Measurements from ENCODE around the gene FEV.

FEV gene

GRCh38 chr2:219016721-219017120 is 31.7 kb upstream of the FEV start:
- FAIRE-seq: no peak

- no peak for FAIRE-seq
Observed at GRCh38 chr2:219010873-219011272, 25.9 kb upstream of the FEV start.

- FAIRE-seq: no peak
Observed at GRCh38 chr2:219010162-219010756, 25.3 kb upstream of the FEV start.

GRCh38 chr2:219009294-219009693 is 24.3 kb upstream of the FEV start:
- FAIRE-seq: no peak

GRCh38 chr2:219003979-219004378 is 19.0 kb upstream of the FEV start:
- FAIRE-seq: no peak

- no peak for FAIRE-seq
Observed at GRCh38 chr2:219003267-219003634, 18.3 kb upstream of the FEV start.

- no peak for FAIRE-seq
Observed at GRCh38 chr2:219002395-219003266, 17.6 kb upstream of the FEV start.

GRCh38 chr2:219001577-219002394 is 16.8 kb upstream of the FEV start:
- no peak for FAIRE-seq

- FAIRE-seq: no peak
Observed at GRCh38 chr2:219001100-219001576, 16.2 kb upstream of the FEV start.

GRCh38 chr2:219000569-219000960 is 15.6 kb upstream of the FEV start:
- no peak for FAIRE-seq

GRCh38 chr2:218999881-219000568 is 15.0 kb upstream of the FEV start:
- no peak for FAIRE-seq

- no peak for FAIRE-seq
Observed at GRCh38 chr2:218999021-218999880, 14.3 kb upstream of the FEV start.

GRCh38 chr2:218998414-218999002 is 13.5 kb upstream of the FEV start:
- no peak for FAIRE-seq

GRCh38 chr2:218997731-218998130 is 12.7 kb upstream of the FEV start:
- no peak for FAIRE-seq

- FAIRE-seq: no peak
Observed at GRCh38 chr2:218996937-218997336, 12.0 kb upstream of the FEV start.

- FAIRE-seq: no peak
Observed at GRCh38 chr2:218995972-218996711, 11.2 kb upstream of the FEV start.

- FAIRE-seq: no peak
Observed at GRCh38 chr2:218995561-218995960, 10.6 kb upstream of the FEV start.

GRCh38 chr2:218993345-218994315 is 8.6 kb upstream of the FEV start, which contains the start of gene CRYBA2:
TSS of gene CRYBA2 (minus strand) at chr2:218993422. CDS start at chr2:218993176, 246 bp downstream.
- FAIRE-seq: no peak

- FAIRE-seq: no peak
Observed at GRCh38 chr2:218992703-218993344, 7.8 kb upstream of the FEV start.
